ENCODE results near the gene ANO1. TPM values are rescaled to one million over a fixed set of nuclear protein-coding genes. Genes with fewer than 3 reads are reported as not detected.

The ANO1 gene
- polyA plus RNA-seq, 2 donors = 5.5 to 5.8 TPM

DNA sequence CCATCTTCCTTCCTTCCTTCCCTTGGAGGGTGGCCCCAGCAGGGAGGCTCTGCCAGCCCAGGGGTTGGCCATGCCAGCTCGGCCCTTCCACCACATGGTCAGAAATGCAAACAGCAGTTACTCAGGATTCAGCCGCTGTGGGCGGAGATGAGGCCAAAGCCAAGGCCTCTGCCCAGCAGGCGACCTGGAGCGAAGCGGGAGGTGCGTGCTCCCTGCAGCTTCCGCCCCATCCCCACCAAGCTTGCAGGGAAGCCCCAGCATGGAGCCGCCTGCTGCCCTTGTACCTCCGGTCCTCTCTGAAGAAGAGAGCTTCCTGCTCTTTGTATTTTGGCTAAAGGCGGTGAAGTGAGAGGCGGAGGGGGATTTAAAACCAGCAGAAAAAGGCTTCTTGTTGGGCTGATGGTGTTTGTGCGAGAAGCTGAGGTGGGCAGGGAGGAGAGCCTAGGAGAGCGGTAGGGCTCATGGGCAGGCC lies 50.4 kb downstream of the ANO1 start:
- peaks cover 0 to 2% of the 10 kb centered on the region in 2 donors for H3K36me3 ChIP-seq (ENCODE audit: control insufficient read depth in 2 of 2, insufficient read depth in 2 of 2, low read length in 1 of 2)
- H3K27me3 ChIP-seq (ENCODE audit: control insufficient read depth in 1 of 2, insufficient read depth in 2 of 2, low read length in 2 of 2) = no peaks in the 10 kb centered on the region
- H3K4me1 ChIP-seq (ENCODE audit: control insufficient read depth in 2 of 2, insufficient read depth in 2 of 2, low read length in 1 of 2) = peaks cover 0 to 4% of the 10 kb centered on the region in 2 donors
- no peaks in the 10 kb centered on the region for H3K9me3 ChIP-seq (ENCODE audit: control insufficient read depth in 2 of 2, insufficient read depth in 1 of 2, low read depth in 1 of 2, low read length in 1 of 2)
- H3K4me3 ChIP-seq (ENCODE audit: low read depth in 1 of 2, low read length in 2 of 2) = no peak overlapping the region
- no peak overlapping the region for H3K27ac ChIP-seq (ENCODE audit: low read depth in 2 of 2, low read length in 1 of 2)
- 74 to 79% methylated on average over 14 of the region's 14 CpGs for WGBS, 2 donors

DNA sequence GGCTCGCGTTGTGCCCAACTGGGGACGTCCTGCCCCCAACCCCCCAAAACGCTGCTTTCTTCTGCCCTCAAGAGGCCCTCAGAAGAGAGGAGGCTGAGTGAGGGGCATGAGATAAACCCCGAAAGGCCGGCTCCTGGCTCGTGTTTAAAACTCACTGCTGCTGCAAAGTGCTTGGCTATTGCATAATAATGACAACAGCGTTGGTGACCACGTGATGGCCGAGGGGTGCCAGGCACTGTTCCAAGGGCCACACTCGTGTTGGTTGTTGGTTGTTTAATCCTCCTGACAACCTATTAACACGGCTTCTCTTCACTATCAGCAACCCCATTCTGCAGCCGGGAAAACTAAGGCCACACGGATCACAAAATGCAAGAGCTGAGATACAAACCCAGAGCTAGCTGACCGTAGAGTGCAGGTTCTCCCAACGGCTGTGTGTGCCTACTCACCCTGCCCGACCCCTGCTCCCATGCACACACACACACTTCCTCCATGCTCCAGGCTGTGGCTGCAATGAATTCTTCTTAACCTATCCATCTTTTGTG lies 51.0 kb downstream of the ANO1 start:
- Histone ChIP-seq H3K9me3 (ENCODE audit: control insufficient read depth in 2 of 2, insufficient read depth in 1 of 2, low read depth in 1 of 2, low read length in 1 of 2) (no peaks in the 10 kb centered on the region), H3K27me3 (ENCODE audit: control insufficient read depth in 1 of 2, insufficient read depth in 2 of 2, low read length in 2 of 2) (no peaks in the 10 kb centered on the region), H3K4me1 (ENCODE audit: control insufficient read depth in 2 of 2, insufficient read depth in 2 of 2, low read length in 1 of 2) (peaks cover 0 to 4% of the 10 kb centered on the region in 2 donors), H3K4me3 (ENCODE audit: low read depth in 1 of 2, low read length in 2 of 2) (no peak overlapping the region), H3K27ac (ENCODE audit: low read depth in 2 of 2, low read length in 1 of 2) (no peak overlapping the region), H3K36me3 (ENCODE audit: control insufficient read depth in 2 of 2, insufficient read depth in 2 of 2, low read length in 1 of 2) (peaks cover 0 to 2% of the 10 kb centered on the region in 2 donors)
- 71 to 77% methylated on average over 17 of the region's 17 CpGs for WGBS, 2 donors

DNA sequence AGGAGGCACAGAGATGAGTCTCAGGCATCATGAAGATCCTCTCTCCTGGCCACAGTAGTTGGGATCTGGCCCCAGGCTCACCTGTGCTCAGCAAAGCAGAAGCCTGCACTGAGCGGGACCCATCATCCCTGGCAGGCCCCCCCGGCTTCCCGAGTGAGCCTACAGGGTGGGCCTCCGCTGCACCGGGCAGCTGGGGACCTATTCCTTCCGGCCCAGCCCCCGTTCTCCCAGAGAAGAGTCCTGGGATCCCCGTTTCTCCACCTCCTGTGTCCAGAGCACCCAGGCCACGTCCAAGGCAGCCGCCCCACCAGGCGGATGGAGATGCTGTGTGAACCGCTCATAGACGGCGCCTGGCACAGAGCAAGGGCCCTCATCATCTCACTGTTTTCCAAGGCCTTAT lies 52.5 kb downstream of the ANO1 start:
- Histone ChIP-seq H3K27me3 (ENCODE audit: control insufficient read depth in 1 of 2, insufficient read depth in 2 of 2, low read length in 2 of 2) (no peaks in the 10 kb centered on the region), H3K36me3 (ENCODE audit: control insufficient read depth in 2 of 2, insufficient read depth in 2 of 2, low read length in 1 of 2) (peaks cover 0 to 2% of the 10 kb centered on the region in 2 donors), H3K4me1 (ENCODE audit: control insufficient read depth in 2 of 2, insufficient read depth in 2 of 2, low read length in 1 of 2) (peaks cover 0 to 2% of the 10 kb centered on the region in 2 donors), H3K9me3 (ENCODE audit: control insufficient read depth in 2 of 2, insufficient read depth in 1 of 2, low read depth in 1 of 2, low read length in 1 of 2) (no peaks in the 10 kb centered on the region), H3K27ac (ENCODE audit: low read depth in 2 of 2, low read length in 1 of 2) (no peak overlapping the region), H3K4me3 (ENCODE audit: low read depth in 1 of 2, low read length in 2 of 2) (no peak overlapping the region)
- 94% methylated on average over 14 of the region's 14 CpGs for WGBS, 2 donors

DNA sequence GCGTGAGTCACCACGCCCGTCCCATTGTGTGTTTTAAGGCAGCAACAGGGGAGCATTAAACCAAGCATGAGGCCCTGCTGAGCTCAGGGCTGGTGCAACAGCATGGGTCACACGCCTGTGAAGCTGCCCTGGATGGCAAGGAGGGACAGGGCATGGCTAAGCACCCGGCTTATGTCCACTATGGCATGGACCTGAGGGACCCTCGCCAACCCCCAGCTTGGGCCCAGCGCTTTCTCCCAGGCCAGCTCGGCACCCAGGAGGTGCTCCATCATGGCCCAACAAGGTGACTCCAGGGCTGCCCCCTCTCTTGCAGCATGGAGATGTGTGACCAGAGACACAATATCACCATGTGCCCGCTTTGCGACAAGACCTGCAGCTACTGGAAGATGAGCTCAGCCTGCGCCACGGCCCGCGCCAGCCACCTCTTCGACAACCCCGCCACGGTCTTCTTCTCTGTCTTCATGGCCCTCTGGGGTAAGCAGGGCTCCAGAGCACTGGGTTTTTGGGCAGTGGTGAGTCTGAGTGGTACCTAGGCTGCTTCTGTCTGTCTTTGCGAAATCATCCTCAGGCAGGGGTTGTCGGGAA lies 53.6 kb downstream of the ANO1 start:
- Histone ChIP-seq H3K9me3 (ENCODE audit: control insufficient read depth in 2 of 2, insufficient read depth in 1 of 2, low read depth in 1 of 2, low read length in 1 of 2) (no peaks in the 10 kb centered on the region), H3K27me3 (ENCODE audit: control insufficient read depth in 1 of 2, insufficient read depth in 2 of 2, low read length in 2 of 2) (no peaks in the 10 kb centered on the region), H3K4me1 (ENCODE audit: control insufficient read depth in 2 of 2, insufficient read depth in 2 of 2, low read length in 1 of 2) (no peaks in the 10 kb centered on the region), H3K27ac (ENCODE audit: low read depth in 2 of 2, low read length in 1 of 2) (no peak overlapping the region), H3K36me3 (ENCODE audit: control insufficient read depth in 2 of 2, insufficient read depth in 2 of 2, low read length in 1 of 2) (peaks cover 0 to 2% of the 10 kb centered on the region in 2 donors), H3K4me3 (ENCODE audit: low read depth in 1 of 2, low read length in 2 of 2) (no peak overlapping the region)
- 87% methylated on average over 19 of the region's 19 CpGs for WGBS, 2 donors

DNA sequence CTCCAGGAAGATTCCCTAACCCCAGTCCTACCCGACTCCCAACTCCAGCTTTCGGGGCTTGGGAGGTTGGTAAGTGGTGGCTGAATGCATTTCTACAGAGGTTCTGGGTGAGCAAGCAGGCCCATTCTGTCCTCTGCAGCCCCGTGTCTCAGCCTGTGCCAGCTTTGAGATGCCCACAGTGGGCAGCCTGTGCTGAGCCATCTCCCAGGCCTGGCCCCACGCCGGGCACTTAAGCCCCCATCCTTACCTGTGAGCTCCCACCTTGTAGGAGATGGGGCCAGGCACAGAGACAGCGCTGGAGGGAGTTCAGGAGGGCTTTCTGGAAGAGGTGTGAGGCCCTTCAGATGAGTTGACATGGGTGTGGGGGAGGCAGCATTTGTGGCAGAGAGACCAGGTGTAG lies 54.5 kb downstream of the ANO1 start:
- Histone ChIP-seq H3K27ac (ENCODE audit: low read depth in 2 of 2, low read length in 1 of 2) (no peak overlapping the region), H3K9me3 (ENCODE audit: control insufficient read depth in 2 of 2, insufficient read depth in 1 of 2, low read depth in 1 of 2, low read length in 1 of 2) (no peaks in the 10 kb centered on the region), H3K4me1 (ENCODE audit: control insufficient read depth in 2 of 2, insufficient read depth in 2 of 2, low read length in 1 of 2) (no peaks in the 10 kb centered on the region), H3K4me3 (ENCODE audit: low read depth in 1 of 2, low read length in 2 of 2) (no peak overlapping the region), H3K27me3 (ENCODE audit: control insufficient read depth in 1 of 2, insufficient read depth in 2 of 2, low read length in 2 of 2) (no peaks in the 10 kb centered on the region), H3K36me3 (ENCODE audit: control insufficient read depth in 2 of 2, insufficient read depth in 2 of 2, low read length in 1 of 2) (peaks cover 0 to 2% of the 10 kb centered on the region in 2 donors)
- WGBS, 2 donors = 85 to 90% methylated on average over 6 of the region's 6 CpGs

DNA sequence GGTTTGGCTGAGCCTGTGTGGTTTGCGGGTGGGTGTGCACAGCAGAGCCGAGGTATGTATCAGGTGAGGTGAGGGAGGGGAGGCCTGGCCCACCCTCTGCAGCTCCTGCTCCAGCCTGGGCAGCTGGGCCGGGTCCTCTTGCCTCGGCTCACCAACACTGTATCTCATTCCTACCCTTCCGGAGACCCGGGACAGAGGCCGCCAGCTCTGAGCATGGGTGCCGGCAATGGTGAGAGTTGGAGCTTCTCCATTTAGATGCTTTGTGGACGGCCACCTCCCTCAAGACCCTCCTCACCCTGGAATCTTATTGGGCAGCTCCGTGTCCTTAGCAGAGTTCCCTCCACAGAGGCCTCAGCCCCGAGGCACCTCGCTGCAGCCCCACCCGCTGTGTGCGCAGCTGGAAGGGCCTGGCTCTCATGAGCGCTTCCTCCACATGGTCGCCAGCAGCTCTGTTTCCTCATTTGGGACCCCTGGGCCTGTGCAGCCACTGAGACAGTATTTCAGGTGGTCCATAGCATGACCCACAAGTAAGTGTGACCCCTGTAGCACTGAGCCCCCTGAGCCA lies 55.7 kb downstream of the ANO1 start:
- 79 to 82% methylated on average over 16 of the region's 16 CpGs for WGBS, 2 donors
- no peaks in the 10 kb centered on the region for H3K4me1 ChIP-seq (ENCODE audit: control insufficient read depth in 2 of 2, insufficient read depth in 2 of 2, low read length in 1 of 2)
- no peaks in the 10 kb centered on the region for H3K9me3 ChIP-seq (ENCODE audit: control insufficient read depth in 2 of 2, insufficient read depth in 1 of 2, low read depth in 1 of 2, low read length in 1 of 2)
- no peaks in the 10 kb centered on the region for H3K27me3 ChIP-seq (ENCODE audit: control insufficient read depth in 1 of 2, insufficient read depth in 2 of 2, low read length in 2 of 2)
- H3K36me3 ChIP-seq (ENCODE audit: control insufficient read depth in 2 of 2, insufficient read depth in 2 of 2, low read length in 1 of 2) = peaks cover 0 to 2% of the 10 kb centered on the region in 2 donors
- H3K27ac ChIP-seq (ENCODE audit: low read depth in 2 of 2, low read length in 1 of 2) = no peak overlapping the region
- no peak overlapping the region for H3K4me3 ChIP-seq (ENCODE audit: low read depth in 1 of 2, low read length in 2 of 2)

DNA sequence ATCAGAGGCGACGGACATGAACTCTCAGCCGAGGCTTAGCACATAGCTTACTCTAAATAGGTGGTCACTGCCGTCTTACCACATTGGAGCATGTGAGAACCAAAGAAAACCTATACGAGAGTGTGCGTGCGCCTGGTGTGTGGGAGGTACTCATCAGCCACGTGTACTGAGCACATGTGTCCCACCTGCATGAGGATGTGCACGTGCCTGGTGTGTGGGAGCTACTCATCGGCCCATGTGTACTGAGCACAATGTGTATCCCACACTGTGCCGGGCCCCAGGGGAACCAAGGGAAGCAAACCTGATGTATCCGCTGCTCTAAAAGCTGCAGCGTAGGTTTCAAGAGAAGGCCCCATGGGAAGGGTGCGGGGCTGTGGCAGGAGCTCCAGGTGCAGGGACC lies 56.4 kb downstream of the ANO1 start:
- Histone ChIP-seq H3K4me3 (ENCODE audit: low read depth in 1 of 2, low read length in 2 of 2) (no peak overlapping the region), H3K4me1 (ENCODE audit: control insufficient read depth in 2 of 2, insufficient read depth in 2 of 2, low read length in 1 of 2) (no peaks in the 10 kb centered on the region), H3K36me3 (ENCODE audit: control insufficient read depth in 2 of 2, insufficient read depth in 2 of 2, low read length in 1 of 2) (peaks cover 0 to 2% of the 10 kb centered on the region in 2 donors), H3K27ac (ENCODE audit: low read depth in 2 of 2, low read length in 1 of 2) (no peak overlapping the region), H3K9me3 (ENCODE audit: control insufficient read depth in 2 of 2, insufficient read depth in 1 of 2, low read depth in 1 of 2, low read length in 1 of 2) (no peaks in the 10 kb centered on the region), H3K27me3 (ENCODE audit: control insufficient read depth in 1 of 2, insufficient read depth in 2 of 2, low read length in 2 of 2) (no peaks in the 10 kb centered on the region)
- 89 to 90% methylated on average over 14 of the region's 14 CpGs for WGBS, 2 donors

DNA sequence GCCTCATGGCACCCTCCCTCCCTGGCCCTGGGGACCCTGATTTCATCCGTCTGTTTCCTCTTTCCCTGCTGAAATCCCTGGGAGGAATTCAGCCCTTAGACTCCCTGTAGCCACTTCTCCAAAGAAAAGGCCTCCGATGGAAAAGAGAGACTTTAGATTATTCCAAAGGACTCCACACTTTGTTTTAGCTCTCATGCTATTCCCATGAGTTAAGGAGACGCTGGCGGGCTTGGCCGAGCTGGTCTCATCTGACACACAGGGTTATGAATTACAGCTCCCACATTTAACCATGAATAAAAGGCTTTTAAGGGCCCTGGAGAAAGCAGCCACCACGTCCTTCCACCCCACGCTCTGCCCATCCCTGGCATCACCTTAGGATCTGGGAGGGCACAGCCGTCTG lies 57.0 kb downstream of the ANO1 start:
- Histone ChIP-seq H3K4me3 (ENCODE audit: low read depth in 1 of 2, low read length in 2 of 2) (no peak overlapping the region), H3K27ac (ENCODE audit: low read depth in 2 of 2, low read length in 1 of 2) (no peak overlapping the region)
- 69 to 76% methylated on average over 8 of the region's 8 CpGs for whole genome bisulfite sequencing, 2 donors

DNA sequence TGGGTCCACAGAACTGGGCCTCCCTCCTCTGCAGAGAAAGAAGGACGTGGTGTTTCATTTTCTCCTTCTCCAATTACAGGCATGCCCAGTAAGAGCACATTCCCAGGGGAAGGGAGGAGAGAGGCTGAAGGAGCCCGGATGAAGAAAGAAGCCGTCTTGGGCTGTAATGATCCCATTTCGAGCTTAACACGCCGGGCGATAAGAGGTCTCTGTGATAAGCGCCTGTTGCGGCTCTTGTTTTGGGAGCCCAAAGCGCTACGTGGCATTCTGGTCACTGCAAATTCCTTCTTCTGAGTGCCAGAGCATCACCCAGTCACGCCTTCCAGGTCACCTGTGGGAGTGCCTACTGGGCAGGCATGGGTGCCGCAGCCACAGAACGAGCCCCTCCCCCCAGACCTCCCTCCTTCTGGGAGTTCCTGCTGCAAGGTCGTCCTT lies 57.5 kb downstream of the ANO1 start:
- no peak overlapping the region for H3K4me3 ChIP-seq (ENCODE audit: low read depth in 1 of 2, low read length in 2 of 2)
- H3K27me3 ChIP-seq (ENCODE audit: control insufficient read depth in 1 of 2, insufficient read depth in 2 of 2, low read length in 2 of 2) = no peaks in the 10 kb centered on the region
- H3K36me3 ChIP-seq (ENCODE audit: control insufficient read depth in 2 of 2, insufficient read depth in 2 of 2, low read length in 1 of 2) = peaks cover 0 to 2% of the 10 kb centered on the region in 2 donors
- H3K9me3 ChIP-seq (ENCODE audit: control insufficient read depth in 2 of 2, insufficient read depth in 1 of 2, low read depth in 1 of 2, low read length in 1 of 2) = no peaks in the 10 kb centered on the region
- H3K4me1 ChIP-seq (ENCODE audit: control insufficient read depth in 2 of 2, insufficient read depth in 2 of 2, low read length in 1 of 2) = no peaks in the 10 kb centered on the region
- 69 to 76% methylated on average over 15 of the region's 15 CpGs for WGBS, 2 donors
- no peak overlapping the region for H3K27ac ChIP-seq (ENCODE audit: low read depth in 2 of 2, low read length in 1 of 2)

More for the DNA sequence above, 57.0 kb downstream of the ANO1 start:
- Histone ChIP-seq H3K27me3 (ENCODE audit: control insufficient read depth in 1 of 2, insufficient read depth in 2 of 2, low read length in 2 of 2) (no peaks in the 10 kb centered on the region), H3K9me3 (ENCODE audit: control insufficient read depth in 2 of 2, insufficient read depth in 1 of 2, low read depth in 1 of 2, low read length in 1 of 2) (no peaks in the 10 kb centered on the region), H3K36me3 (ENCODE audit: control insufficient read depth in 2 of 2, insufficient read depth in 2 of 2, low read length in 1 of 2) (peaks cover 0 to 2% of the 10 kb centered on the region in 2 donors), H3K4me1 (ENCODE audit: control insufficient read depth in 2 of 2, insufficient read depth in 2 of 2, low read length in 1 of 2) (no peaks in the 10 kb centered on the region)

DNA sequence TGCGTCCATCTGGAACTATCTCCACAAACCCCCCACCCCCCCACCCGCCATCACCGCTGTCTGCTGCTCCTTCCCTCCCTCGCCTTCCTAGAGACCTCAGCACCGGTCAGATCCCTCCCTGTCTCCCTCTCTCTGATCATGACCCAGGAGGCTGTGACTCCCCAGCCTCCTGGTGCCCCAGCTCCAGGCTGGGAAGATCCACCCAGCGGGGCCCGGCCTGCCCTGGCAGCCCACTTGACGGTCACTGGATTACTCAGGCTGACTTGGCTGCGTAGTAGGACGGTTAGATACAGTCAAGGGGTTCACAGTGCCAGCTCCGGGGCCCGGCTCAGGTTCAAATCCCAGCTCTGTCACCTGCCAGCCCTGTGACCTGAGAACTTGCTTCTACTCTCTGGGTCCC lies 59.3 kb downstream of the ANO1 start:
- H3K4me1 ChIP-seq (ENCODE audit: control insufficient read depth in 2 of 2, insufficient read depth in 2 of 2, low read length in 1 of 2) = peaks cover 3 to 5% of the 10 kb centered on the region in 2 donors
- no peaks in the 10 kb centered on the region for H3K27me3 ChIP-seq (ENCODE audit: control insufficient read depth in 1 of 2, insufficient read depth in 2 of 2, low read length in 2 of 2)
- no peak overlapping the region for H3K4me3 ChIP-seq (ENCODE audit: low read depth in 1 of 2, low read length in 2 of 2)
- WGBS, 2 donors = 86 to 92% methylated on average over 11 to 12 of the region's 12 CpGs
- H3K27ac ChIP-seq (ENCODE audit: low read depth in 2 of 2, low read length in 1 of 2) = no peak overlapping the region
- peaks cover 0 to 2% of the 10 kb centered on the region in 2 donors for H3K36me3 ChIP-seq (ENCODE audit: control insufficient read depth in 2 of 2, insufficient read depth in 2 of 2, low read length in 1 of 2)
- H3K9me3 ChIP-seq (ENCODE audit: control insufficient read depth in 2 of 2, insufficient read depth in 1 of 2, low read depth in 1 of 2, low read length in 1 of 2) = no peaks in the 10 kb centered on the region

Data from esophagus (tissue), 2 donors.